GM19455 (cell line): ENCODE data around the gene NTM.
"Not testable (repeated sequence)": the region's sequence is repeated elsewhere in the genome, so short reads cannot be mapped to it uniquely, and the experiment has no call there.

Experiments used
- ATAC-seq: cut with Tn5 transposase; IDR thresholded peaks from one replicate; pipeline ENCODE4 v1.9.1; 2021; ENCODE audit not compliant: unreplicated experiment

The NTM gene

GRCh38 chr11:131370090-131370751, at the start of gene NTM:
Gene NTM (plus strand): TSS chr11:131370615.
- ATAC-seq = no peak

- no peak for ATAC-seq
Measured at GRCh38 chr11:131324921-131325570, 45.4 kb upstream of the NTM start.

- ATAC-seq = no peak
Measured at GRCh38 chr11:131326829-131327228, 43.6 kb upstream of the NTM start.

DNA sequence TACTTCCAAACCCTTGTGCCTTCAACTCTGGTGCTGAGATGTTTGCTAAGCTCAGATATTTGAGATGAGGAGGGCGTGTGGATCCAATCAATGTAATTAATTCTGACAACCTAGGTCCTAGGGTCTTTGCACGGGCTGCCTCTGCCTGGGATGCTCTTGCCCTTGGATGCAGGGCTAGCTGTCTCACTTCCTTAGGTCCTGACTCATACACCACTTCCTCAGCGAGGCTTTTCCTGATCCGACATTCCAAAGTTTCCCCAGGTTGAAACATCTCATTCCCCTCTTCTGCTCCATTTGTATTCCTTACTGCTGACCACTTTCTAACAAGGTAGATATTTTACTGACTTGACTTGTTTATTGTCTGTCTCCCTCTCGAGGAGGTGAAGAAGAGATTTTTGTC, 43.0 kb upstream of the NTM start:
- no peak for ATAC-seq

DNA sequence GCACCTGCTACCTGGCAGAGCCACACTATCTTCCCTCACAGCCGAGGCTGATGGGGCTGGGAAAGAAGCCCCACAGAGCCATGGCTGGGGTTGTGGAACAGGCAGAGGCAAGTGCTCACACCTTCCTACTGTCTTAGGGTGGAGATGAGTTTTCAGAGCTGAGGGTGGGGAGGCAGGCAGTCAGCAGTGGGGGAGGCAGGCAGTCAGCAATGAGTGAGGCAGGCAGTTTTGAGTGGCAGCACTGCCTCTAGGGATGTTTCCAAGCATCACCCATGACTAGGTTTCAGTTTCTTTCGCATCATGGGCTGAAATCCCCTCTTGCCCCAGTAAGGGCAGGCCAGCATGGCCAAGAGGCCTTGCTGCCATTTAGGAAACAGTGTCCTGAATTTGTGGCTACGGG, 41.6 kb upstream of the NTM start:
- ATAC-seq = no peak

DNA sequence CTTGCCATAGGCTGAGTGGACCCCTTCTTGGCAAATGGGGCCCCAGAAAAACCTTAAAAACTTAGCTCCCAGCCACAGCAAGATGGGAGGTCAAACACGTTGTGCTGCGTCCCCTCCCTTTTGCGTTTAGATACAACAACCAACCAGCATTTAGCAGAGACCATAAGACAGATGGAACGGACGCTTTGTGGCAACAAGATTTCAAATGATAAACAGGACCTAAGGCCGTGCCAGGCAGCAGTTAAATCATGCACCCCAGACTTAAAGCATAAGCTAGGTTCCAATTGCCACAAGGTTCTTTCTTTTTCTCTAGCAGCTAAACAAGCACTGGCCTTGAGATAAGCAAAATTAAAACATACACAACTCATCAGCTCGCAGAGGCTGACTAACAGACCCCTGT, 39.4 kb upstream of the NTM start:
- ATAC-seq = no peak

DNA sequence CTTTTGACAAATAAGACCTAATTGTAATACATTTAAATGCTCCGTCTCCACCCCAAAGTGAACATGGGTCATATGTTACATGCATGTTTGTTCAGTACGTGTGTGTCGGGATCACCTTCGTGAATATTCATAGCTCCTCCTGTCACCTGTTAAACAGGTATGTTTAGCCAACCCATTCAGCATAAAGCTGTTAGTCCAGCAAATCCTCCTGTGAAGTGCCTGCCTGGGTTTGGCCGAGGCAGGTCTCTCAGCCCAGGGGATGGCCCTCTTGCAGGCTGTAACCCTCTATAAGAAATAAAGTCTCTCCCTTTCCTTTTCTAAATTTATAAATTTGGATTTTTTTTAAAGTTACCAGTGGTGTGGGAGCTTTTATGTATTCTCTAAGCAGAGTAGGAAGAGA, 38.9 kb upstream of the NTM start:
- ATAC-seq = no peak

DNA sequence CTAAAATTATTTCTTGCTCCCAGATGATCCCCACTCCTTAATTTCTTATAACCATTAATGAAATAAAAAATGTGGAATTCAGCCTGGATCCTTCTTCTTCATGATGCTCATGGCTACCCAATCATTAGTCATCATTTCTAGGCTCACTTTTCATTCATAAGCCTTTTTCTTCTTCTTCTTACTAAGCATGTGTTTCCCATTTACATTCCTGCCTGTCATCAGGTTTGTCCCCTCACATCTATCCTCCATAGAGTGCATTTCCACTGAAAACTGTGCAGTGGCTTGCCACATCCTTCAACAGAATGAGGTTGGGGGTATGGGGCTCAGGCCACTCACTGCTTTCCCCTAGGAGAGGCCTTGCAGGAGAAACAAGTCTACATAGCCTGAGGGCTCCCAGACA, 35.8 kb upstream of the NTM start:
- ATAC-seq = no peak

- not testable (repeated sequence) for ATAC-seq
Measured at GRCh38 chr11:131341900-131342299, 28.5 kb upstream of the NTM start.

DNA sequence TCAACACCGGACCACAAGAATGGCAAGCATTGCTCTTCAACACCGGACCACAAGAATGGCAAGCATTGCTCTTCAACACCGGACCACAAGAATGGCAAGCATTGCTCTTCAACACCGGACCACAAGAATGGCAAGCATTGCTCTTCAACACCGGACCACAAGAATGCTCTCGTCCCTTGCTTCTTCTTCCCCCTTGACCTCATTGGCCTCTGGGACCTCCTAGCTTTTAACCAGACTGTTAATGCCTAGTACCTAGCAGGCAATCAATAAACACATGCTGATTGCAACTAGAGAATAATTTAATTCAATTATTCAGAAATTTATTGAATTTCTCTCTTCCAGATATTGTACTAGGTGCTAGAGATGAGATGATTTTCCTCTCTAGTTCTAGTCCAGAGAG, 28.0 kb upstream of the NTM start:
- ATAC-seq = not testable (repeated sequence)

- no peak for ATAC-seq
Measured at GRCh38 chr11:131345406-131345805, 25.0 kb upstream of the NTM start.

DNA sequence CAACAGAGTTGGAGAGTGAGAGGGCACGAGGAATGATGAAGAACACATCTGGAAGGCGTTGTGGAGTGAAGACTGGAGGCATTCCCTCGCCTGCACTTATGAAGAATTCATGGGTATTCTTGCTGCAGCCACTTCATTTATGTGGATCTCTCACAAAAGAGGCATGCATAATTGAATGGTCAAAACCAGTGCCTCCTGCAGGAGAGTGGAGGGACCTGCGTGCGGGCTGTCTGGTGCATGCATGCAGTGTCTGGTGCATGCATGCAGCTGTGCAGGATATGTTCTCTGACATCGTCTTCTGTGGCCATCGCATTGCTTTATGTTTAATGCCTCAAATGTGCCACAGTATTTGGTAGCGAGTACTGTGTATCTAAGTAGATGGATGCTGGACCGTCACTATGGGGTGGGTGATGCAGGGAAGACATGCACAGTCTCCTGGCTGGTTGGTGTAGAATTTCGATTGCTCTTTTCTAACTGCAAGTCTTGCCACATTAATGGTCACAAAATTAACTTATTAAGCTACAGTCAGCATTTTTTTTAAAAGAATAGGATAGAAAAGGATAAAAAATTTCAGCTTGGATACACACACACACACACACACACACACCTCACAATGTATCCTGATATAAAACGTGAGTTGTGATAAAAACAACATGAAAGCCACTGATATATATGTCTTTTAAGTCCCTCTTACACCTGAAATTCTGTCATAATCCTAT, 20.9 kb upstream of the NTM start:
- no peak for ATAC-seq

DNA sequence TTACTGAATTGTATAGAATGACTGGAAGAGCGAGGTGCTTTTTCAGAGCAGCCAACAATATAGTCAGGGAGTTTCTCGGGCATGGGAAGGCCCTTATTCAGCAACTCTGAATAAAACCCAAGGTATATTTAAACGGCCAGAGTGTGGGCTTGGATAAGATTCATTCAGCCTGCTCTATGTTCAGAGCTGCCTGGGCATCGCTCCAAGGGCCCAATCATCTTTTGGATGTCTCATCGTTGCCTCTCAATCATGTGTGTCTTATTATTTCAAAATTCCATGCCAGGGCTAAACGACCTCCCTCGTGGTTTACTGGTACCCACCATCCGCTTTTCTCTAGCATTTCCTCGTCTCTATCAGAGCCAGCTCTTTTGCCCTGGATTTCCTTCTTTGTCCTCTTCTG, 19.5 kb upstream of the NTM start:
- ATAC-seq = no peak

GRCh38 chr11:131351848-131352247, 18.6 kb upstream of the NTM start:
- ATAC-seq = no peak

- no peak for ATAC-seq
Measured at GRCh38 chr11:131353766-131354165, 16.6 kb upstream of the NTM start.

DNA sequence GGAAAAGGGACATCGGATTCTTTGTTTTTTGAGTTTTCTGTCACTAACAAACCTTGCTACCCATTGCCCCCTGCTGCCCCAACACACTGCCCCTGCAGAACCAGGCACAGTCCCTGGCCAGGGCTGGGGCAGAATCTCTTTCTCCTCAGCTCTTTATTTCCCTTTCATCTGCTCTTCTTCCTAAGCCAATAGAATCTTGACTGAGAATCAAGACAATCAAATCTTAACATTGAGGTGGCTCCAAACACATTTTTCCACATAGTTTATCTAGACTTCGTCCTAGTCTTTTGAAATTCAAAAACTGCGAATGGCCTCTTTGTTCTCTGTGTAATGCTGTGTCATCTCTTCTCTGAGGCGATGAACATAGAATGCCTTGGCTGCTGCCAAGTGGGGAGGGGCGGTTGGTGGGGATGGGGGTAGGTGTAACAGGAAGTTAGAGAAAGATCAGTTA, 16.1 kb upstream of the NTM start:
- ATAC-seq = no peak

GRCh38 chr11:131356206-131356605, 14.2 kb upstream of the NTM start:
- no peak for ATAC-seq

DNA sequence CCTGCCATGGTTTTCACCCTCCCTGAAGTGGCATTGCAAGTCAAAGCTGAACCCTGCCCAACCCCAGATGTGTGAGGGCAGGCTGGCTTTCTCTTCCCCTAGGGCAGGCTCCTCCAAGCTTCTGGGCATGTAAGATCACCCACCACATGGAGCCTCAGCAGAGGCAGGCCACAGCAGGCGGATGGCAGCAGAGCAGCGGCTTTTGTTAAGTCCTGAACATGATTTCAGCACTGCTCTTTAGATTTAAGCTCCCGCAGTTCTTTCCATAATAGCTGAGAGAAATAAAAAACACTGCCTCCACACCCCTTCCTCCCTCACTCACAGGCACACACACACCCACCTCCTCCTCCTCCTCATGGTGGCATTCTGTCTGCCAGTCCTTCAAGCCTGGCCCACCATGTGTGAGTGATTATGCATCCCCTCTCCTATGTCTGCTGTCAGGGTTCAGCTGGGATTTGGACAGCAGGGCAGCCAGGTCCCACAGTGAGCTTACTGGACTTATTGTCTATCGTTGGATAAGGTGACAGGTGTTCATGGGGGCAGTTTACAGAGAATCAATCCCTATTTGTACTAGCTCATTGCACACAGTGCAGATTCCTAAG, 5.0 kb upstream of the NTM start:
- no peak for ATAC-seq

DNA sequence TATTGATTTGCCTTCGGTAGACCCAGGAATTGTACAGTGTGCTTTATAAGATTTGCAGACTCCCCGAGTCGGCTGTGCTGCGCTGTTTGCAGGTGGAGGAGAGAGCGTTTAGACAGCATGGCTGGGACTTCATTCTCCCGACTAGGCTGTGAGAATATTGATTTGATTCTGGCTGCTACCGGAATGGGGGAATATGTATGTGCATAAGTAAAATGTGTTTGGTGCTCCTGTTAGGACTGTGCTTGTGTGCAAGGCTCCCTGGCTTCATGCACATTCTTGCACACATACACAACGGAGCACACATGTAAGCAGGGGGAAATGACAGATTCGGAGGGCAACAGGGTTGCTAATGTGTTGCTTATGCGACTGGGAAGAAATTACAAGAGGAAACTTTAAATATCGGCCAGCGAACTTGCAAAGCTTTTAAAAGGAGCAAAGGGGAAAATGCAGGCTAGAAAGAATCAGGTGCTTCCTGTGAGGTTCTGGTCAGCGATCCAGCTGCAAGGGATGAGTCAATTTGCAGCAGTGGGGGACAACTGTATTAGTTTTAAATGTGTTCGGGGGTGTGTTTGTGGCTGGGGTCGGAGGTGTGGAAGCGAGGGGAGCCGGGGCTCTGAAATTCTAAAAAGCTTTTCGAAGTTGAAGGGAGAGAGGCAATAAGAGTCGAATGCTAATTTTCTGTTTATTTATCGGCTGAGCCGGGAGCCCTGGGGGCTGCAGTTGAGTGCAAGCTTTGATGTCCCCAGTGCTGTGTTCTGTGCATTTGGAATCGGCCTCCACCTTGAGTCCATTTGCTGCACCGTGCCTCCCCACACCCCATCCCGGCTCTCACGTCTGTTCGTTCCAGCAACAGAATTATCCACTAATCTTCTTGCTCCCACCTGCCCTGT, 731 bp downstream of the NTM start:
- ATAC-seq = no peak

GRCh38 chr11:131371791-131372104, 1.3 kb downstream of the NTM start:
- no peak for ATAC-seq
